GM19455 (cell line): ENCODE results near the gene PIGX.
"Not testable (repeated sequence)": the region's sequence is repeated elsewhere in the genome, so short reads cannot be mapped to it uniquely, and the experiment has no call there.

Experiments
- ATAC-seq: cut with Tn5 transposase; IDR thresholded peaks from one replicate; pipeline ENCODE4 v1.9.1; 2021; ENCODE audit not compliant: unreplicated experiment

PIGX gene

DNA sequence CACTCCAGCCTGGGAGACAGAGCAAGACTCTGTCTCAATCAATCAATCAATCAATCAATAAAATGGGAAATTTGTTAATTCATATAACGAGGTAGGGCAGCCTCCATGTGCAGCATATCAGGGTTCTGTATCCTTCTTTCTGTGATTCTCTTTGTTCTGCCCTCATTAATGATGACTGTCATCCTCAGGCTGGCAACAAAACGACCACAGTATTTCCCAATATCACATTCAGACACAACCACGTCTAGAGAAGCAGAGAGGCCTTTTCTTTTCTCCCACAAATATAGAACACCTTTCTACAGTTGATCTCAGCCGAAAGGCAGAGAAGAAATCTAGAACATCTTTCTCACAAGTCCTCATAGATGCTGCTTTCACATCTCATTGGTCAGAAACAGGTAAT, 11.4 kb upstream of the PIGX start:
- ATAC-seq = no peak

DNA sequence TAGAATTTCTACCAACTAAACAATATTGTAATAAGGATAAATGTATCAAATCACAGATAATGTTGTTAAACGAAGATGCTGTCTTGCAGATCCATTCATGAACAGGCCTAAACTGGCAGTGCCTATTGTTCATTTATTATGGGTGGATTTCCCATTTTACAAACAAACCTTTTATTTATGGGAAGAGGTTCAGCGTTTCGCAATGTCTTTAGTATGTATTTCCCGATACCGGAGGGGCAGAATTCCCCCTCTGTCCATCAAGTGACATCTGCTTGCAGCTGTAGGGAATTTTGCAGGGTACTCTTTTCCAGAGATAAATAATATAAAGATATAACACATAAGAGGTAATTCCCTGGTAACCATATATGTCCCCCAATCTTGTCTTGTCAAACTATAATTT, 5.8 kb upstream of the PIGX start:
- no peak for ATAC-seq

DNA sequence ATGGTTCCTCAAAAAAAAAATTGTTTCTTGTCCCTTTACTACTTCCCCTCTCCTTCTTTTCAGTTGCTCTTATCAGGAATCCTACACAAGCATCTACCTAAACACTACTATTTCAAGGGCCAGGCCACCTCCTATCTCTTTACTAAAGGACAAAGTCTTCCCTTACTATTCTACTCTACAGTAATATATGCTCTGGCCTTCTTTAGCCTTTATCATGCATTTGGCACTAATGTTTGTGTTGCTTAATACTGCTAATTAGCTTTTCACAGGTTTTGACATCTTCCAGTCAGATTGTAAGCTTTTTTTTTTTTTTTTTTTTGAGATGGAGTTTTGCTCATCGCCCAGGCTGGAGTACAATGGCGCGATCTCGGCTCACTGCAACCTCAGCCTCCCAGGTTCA, 5.4 kb upstream of the PIGX start:
- no peak for ATAC-seq

DNA sequence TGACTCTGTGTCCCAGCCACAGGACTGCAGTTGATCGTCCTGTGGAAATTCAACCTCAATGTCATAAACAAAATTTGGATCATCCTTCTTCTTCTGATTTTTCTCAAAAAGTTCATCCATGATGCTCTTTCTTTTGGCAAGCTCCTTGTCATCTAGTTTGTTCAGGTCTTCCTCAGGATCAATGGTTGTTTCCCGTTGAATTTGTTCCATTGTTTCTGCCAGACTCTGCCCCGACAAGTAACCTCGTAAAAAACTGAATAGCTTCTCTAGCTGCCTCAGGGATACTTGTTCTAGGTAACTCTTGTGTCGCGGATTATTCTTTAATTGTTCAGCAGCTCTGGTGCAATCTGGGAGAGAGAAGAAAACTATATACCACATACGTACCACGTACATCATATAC, 4.6 kb upstream of the PIGX start:
- no peak for ATAC-seq

DNA sequence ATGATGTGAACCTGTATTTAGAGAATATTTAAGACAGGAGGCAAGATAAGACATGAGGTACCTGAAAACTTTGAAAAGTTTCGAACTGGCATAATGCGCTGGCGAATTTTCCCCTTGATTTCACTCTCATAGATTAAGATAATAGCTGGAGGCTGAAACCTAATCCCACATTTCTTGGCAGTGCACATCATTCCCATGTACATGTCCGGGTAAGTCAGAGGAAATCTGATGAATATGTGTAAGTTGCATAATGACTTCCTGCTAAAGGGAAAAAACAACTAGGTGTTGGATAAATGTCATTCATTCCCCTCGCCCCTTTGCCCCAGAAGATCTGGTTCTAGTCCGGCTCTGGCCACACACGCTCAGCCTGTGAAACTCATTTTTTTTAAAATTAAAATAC, 3.7 kb upstream of the PIGX start:
- no peak for ATAC-seq

DNA sequence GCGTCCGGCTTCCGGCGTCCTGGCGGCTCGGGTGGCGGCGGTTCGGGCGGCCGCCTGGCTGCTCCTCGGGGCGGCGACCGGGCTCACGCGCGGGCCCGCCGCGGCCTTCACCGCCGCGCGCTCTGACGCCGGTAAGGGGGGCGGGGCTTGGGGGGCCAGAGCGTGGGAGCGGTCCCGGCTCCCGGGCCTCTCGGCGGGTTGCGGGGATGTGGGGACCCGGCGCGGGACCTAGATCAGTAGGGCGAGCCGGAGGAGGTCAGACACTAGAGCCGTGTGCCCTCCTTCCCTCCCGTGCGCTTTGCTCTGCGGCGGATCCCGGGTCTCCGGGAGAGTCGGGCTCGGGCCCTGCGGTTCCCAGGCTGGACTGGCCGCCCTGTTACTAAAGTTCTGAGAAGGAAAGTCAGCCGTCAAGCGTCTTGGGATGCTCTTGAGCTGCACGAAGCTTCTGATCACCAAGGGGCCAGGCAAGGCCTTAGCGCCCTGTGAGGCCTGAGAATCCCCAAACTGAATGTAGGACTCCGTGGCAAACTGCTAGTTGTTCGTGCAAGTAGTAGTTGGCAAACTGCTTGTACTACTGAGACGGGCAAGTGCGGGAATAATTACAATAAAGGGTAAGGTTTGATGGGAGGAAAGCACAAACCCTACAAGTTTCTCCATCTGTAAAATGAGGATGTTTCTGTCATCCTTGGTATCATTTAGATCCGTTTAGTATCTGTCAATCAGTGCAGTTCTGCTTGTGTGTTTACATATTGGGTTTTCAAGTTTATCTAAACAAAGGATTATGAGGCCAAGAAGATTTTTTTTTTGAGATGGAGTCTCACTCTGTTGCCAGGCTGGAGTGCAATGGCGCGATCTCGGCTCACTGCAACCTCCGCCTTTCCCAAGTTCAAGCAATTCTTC, 587 bp downstream of the PIGX start:
- peak; percentile 59 for ATAC-seq

DNA sequence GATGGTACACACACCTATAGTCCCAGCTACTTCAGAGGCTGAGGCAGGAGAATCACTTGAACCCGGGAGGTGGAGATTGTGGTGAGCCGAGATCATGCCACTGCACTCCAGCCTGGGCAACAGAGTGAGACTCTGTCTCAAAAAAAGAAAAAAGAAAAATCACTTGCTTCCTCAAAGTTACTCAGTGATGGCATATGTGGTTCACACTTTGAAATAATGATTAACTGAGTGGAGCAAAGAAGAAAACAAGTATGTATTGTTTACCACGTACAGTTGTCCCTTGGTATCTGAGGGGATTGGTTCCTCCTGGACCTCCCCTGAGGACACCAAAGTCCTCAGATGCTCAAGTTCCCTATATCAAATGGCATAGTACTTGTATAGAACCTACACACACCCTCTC, 5.0 kb downstream of the PIGX start:
- not testable (repeated sequence) for ATAC-seq

DNA sequence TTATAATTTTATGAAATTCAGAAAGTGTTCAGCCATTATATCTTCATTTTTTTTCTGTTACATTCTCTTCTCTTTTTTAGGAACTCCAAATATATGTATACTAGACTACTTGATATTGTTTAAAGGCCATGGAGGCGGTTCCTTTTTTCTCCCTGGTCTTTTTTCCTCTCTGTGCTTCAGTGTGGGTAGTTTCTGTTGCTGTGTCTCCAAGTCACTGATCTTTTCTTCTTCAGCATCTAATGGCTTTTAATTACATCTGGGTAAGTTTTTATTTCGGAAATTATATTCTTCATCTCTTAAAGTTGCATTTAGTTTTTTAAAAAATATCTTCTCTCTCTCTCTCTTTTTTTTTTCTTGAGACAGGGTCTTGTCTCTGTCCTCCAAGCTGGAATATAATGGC, 8.9 kb downstream of the PIGX start:
- ATAC-seq = no peak

DNA sequence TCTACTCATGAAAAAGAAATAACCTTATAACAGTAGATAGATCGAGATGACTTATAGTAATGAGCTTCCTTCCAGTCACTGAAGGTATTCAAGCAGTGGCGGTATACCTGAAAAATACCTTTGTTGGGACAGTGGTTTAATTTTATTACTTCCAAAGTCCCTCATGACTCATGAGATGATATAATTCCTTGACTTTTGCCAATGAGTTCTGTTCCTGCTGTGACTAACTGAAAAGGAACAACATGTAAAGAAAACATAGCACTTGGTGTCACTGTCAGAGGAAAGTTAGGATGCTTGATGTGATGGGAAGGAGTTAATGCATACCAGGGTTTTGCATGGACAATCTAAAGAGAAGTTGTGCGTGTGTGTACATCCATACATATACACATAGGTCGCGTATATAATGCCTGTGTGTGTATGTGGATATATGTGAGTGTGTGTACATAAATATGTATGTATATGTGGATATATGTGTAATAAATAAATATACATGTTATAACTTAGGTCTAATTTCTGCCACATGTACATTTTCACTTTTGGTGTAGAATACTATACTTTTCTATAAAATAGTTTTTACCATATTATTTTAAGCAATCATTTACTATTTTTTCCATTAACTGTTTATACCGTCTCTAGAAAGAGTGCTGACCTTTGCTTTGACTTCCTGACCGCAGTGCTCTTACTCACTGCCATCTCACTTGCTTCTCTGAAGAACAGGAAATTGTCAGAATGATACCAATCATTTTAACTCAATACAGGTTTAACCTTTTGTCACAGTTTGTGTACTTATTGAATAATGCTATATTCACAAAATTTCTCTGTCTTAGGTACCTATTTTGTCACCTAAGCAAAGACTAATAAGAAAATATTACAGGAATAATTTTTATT, 14.9 kb downstream of the PIGX start:
- no peak for ATAC-seq

DNA sequence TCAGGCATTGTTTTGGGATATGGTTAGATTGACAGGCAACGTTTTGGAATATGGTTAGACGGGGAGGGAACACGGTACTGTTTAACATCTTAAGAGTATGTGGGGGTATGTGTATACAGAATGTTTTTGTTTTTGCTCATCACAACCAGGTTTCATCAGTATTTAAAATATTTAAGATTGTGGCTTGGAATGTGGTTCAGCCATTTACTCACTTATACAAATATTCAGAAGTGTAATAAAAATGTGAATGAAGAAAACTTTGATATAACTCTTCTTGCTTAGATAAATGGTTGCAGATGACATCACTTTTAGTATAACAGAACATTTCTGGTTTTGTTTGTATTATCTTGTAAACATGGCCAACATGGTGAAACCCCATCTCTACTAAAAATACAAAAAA, 23.6 kb downstream of the PIGX start:
- ATAC-seq = no peak

DNA sequence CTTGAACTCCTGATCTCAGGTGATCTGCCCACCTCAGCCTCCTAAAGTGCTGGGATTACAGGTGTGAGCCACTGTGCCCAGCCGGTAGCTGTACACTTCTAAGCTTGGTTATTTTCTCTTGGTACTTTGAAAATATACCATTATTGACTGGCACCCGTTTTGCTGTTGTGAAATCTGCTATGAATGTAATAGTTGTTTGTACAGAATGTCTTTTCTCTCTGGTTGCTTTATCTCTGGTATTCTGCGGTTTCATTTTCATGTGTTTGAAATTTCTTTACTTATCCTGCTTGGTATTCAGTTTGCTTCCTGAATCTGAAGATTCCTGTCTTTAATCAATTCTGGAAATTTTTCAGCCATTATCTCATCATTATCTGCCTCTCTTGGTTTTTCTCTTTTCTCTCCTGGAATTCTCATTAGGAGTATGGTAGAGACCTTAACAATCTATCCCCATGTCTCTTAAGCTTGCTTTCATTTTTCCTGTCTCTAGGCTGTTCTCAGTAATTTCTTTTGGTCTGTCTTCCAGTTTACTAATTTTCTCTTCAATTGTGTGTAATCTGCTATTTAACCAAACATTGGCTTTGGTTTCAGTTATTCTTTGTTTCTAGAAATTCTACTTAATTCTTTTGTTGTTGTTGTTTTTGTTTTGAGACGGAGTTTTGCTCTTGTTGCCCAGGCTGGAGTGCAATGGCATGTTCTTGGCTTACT, 24.6 kb downstream of the PIGX start:
- no peak for ATAC-seq

DNA sequence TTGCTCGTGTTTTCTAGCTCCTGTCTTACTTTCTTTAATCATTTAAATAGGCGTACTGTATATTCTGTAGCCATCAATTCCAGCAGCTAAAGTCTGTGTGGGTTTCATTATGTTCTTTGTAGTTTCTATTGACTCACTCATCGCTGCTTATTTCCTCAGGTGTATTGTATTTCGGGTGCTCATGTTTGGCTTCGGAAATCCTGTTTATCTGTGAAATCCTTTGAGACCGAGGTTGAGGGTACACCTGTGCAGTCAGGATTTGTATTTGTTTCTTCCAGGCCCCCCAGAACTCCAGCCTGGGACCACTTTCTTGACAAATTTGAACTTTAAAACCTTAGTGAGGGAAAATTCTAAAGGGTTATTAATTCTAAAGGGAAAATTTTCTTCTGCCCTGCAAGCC, 25.5 kb downstream of the PIGX start:
- no peak for ATAC-seq

DNA sequence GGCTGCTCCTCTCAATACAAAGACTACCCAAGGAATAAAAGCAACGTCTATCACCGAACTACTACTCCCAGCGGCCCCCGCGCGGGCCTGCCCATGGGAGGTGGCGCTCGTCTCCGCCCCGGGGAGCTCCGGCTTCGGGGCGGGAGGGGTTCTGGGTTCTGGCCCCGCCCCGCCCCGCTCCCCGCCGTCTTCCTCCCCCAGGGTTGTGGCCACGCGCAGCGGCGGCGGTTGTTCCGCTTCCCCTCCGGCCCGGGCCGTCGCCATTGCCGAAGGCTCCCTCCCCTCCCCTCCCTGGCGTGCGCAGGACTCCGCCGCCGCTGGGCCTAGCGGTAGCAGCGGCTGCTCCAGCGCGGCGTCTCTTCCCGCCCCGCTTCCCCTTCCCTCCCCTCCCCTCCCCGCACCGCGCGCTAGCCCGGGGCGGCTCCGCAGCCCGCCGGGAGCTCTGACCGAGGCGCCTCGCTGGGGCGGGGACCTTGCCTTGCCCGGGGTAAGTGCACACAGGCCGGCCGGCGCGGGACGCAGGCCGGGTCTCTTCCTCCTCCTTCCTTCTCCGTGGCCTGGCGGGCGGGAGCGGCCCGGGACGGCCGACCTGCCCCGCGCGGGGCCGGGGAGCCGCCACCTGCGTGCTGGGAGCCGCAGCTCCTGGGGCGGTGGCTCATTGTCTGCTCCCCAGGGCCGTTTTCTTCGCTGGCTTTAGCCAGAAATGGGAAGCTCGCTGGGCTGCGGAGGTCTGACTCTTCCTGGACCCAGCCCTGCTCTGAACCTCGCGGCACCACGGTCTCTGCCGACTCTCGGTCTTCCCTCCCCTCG, 27.7 kb downstream of the PIGX start, which contains the start of gene PAK2:
Gene PAK2, plus strand, starts transcription at position 187 of the 810 bp plus-strand sequence. CDS start 42,790 bp downstream, outside the sequence.
- peak; percentile 84 for ATAC-seq

DNA sequence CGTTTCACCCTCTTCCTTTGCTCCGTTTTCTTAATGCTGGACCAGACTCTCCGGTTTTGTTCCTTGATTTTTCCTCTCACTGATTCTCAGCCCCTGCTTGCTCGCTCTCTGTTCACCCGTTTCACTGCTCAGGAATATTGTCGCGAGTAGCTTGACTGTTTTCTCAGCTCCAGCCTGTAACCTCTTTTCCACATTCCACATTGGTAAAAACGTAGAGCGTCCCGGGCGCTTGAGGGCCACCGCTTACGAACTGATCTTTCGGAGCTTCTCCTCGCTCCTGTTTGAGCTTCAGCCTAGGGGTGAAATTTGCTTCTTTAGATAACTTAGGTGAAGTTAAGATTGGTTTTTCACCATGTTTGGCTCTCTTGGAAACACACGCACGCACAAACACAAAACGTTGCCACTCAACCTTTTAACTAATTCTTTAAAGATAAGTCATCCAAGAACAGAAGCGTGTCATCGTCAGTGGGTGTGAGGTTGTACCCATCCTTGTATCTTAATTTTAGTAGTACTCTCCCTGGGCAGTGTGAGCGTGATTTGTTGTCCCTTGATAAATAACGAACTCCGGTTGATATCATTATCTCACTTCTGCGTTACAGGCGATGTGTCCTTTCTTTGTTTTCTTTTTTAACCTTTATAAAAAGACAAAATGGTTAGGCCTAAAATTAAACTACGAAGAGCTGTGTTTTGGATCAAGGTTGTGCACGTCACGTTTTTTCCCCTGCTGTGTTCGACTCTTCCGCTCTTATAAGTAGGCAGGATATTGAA, 28.5 kb downstream of the PIGX start:
- ATAC-seq = peak; percentile 11

DNA sequence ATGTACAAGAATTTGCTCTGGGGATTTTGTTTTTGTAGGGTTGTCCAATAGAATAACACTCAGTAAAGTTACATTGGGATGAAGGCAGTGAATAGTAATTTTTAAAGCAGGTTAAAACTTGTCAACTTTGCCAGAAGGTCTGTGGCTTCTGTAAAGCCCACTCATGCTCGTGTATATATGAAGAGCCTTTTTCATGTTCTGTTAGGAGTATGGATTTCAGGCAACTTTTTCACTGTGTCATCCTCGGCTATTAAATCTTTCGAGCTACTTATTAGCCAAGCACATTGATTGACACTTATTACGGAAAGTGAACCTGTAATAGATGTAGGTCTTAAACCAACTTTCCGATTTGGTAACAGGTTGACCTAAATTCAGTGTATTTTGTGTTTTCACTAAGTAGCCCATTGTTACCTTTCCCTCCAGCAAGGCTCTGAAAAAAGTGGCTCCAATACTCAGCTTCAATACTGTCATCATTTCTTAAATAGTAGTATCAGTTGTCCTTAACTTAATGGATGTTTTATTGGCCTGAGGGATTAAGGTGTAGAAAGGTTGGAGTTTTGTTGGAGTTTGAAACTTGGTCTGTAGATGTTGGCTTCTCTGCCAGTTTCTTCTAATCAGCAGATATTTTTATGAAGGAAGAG, 29.2 kb downstream of the PIGX start:
- ATAC-seq = no peak

DNA sequence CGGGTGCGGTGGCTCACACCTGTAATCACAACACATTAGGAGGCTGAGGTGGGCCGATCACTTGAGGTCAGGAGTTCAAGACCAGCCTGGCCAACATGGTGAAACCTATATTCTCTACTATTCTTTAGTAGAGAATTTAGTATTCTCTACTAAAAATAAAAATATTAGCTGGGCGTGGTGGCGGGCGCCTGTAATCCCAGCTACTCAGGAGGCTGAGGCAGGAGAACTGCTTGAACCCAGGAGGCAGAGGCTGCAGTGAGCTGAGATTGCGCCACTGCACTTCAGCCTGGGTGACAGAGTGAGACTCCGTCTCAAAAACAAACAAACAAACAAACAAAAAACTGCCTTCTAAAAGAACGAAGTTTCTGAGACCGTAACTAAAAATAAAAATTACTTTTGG, 31.4 kb downstream of the PIGX start:
- ATAC-seq = not testable (repeated sequence)

DNA sequence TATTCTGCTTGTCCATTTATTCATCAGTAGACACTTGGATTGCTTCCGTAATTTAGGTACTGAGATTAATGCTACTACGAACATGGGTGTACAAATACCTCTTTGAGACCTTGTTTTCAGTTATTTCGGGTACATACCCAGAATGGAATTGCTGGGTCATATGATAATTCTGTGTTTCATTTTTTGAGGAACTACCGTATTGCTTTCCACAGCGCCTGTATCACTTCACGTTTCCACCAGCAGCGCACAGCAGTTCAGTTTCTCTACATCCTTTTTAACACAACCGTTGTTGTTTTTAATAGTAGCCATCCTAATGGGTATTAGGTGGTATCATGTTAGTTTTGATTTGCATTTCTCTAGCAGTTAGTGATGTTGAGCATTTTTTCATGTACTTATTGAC, 36.9 kb downstream of the PIGX start:
- no peak for ATAC-seq

DNA sequence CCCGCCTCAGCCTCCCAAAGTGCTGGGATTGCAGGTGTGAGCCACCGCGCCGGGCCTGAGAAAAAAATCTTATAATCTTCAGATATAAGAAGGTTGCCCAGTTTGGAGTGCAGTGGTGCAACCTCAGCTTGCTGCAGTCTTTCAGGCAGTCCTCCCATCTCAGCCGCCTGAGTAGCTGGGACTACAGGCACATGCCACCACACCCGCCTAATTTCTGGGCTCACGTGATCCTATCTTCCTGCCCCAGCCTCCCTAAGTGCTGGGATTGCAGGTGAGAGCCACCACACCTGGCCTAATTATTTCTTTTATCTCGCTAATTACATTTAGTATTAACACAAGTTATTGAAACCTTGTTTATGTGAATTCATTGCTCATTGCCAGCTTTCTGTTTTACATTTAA, 41.0 kb downstream of the PIGX start:
- ATAC-seq = no peak
